Measurements from ENCODE around the gene SYT3.

- no peak for TF ChIP-seq CTCF (conservative IDR thresholded peaks at IDR 0.05; ENCODE audit: low read length)
- no peak for TF ChIP-seq EZH2phosphoT487 (IDR thresholded peaks at IDR 0.05; ENCODE audit: borderline replicate concordance)
Measured at GRCh38 chr19:50652722-50653121, 13.0 kb upstream of the SYT3 start.

Data from Loucy (cell line).